NCI-H2196 treated with DMSO at 0.1 percent for 48 hours (cell line): ENCODE measurements around the gene PSG11.
"Not testable (repeated sequence)": the region's sequence is repeated elsewhere in the genome, so short reads cannot be mapped to it uniquely, and the experiment has no call there.

Experiments
- DNase-seq: peaks from one replicate; lab custom pipeline; 2025; ENCODE audit not compliant: unreplicated experiment; lab: John Stamatoyannopoulos, UW

The PSG11 gene

DNA sequence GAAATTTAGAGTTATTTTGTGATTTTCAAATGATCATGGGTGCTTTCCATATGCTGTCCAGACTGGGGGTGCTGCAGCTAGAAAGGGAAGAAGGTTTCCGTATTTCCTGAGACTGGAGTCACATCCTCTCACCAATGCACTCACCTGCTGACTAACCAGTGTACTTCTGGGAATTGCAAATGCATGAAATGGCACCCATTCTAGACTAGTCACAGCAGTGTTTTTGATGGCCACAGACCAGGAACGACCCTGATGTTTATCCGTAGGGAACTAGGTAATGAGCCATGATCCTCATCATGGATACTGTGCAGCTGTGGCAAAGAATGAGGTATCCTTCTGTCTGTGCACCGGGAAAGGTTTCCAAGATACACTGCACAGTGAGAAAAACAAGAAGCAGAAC lies 37.1 kb downstream of the PSG11 start:
- not testable (repeated sequence) for DNase-seq

DNA sequence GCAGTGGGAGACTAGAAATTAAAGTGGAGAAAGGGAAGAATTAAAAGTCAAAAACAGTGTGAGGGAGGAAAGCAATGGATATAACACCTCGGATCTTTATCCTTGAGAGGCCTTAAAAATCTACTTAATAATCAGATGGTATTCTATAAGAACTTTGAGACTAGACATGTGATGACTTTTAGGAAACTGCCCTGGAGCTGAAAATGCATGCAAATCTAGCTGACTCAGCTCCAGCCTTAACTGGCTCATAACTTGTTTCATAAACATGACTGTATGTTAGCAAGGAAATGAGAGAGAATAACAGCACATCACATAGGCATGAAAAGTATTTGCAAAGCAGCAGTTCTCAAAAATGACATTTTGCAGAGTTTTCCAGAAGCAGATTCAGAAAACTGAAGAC lies 38.1 kb downstream of the PSG11 start:
- not testable (repeated sequence) for DNase-seq

DNA sequence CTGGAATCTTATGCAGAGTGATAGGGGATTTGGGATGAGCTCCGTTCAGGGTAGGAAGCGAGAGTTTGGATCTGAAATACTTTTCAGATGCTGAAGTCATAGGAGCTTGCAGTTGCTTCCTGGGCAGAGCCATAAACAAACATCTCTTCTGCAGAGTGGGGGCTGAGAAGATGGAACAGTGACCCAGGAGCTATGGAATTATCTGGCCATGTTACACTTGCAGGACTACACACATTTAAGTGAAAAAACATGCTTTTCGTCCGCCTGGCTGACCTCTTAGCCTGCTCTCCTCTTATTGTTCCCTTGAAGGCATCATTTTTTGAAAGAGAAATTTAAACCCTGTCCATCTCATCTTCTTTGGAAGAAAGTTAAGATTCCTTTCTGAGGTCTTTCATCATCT lies 40.7 kb downstream of the PSG11 start:
- no peak for DNase-seq

DNA sequence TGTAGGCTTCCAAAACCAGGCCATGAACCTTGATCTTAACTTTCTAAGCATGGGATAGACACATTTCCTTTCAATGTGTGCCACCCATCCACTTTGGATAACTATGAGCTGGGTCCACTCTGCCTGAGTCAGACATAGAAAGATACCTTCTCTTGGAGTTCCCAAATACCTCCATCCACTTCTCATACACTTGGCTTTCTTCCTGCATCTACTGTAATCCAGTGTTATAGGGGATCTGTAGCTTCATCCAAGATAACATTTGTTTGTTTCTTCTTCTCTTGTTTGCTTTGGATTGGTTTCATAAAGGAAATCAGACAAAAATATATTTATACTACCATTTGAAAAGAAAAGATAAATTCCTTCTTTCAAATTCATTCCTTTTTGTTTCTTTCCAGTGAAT lies 44.2 kb downstream of the PSG11 start:
- not testable (repeated sequence) for DNase-seq

DNA sequence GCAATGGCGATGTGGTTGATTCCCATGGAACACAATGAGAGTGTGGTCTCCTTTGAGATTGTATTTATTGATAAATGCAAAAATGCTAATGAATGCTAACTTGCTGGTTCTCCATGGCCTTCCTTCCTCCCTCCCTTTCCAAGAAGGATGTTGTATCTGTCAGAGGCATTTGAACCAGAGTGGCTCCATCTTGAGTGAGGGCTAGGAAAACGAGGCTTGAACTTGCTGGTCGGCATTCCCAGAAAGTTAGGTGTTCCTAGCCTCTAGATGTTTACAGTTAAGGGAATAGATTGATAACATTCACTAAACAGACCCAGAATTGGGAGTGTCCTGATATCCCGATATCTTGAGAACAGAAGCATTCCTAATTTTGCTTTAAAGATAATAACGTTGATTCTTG lies 54.8 kb downstream of the PSG11 start:
- DNase-seq, result not testable (repeated sequence)

DNA sequence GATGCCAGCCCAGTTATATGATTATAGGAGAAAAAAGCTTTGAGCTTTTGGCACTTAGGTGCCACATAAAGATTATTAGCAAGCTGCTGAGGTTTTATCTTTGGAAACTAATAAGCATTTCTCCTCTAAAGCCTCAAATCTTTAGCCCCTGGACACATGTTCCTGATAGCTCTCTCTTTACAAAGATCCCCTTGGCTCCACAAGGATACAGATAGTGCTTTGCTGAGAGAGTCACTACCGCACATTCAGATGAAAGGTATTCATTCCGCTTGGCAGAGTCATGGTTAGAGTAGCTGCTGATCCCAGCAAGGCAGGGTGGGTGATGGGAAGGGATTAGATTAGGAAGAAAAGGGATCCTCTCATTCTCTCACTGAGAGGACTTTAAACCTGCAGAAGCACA lies 61.1 kb downstream of the PSG11 start:
- DNase-seq, result no peak

DNA sequence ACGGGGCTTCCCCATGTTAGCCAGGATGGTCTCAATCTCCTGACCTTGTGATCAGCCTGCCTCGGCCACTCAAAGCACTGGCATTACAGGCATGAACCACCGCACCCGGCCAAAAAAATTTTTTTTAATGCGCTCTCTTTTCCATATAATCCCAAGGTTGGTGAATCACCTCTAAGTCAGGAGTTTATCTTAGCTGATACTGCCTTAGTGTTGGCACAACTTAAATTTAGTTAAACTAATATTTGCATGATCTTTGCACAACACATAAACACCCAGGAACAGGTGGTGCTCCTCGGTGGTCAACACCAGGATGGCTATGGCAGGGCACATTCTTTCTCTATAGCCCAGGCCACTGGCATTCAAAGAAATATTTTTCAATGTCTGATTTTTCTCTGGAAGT lies 65.2 kb downstream of the PSG11 start:
- DNase-seq, result no peak
